Activated T-cell treated with anti-CD3 and anti-CD28 coated beads for 1 hour (primary cell): ENCODE data around the gene NR6A1.

Experiments
- DNase-seq: peaks from one replicate; pipeline ENCODE4 v3.0.0-alpha.2; 2020; ENCODE audit warnings: low read depth

Gene NR6A1

GRCh38 chr9:124688238-124688904 lies 82.7 kb downstream of the NR6A1 start:
- DNase-seq, result no peak

- DNase-seq, result no peak
Observed at GRCh38 chr9:124686918-124687317, 84.2 kb downstream of the NR6A1 start.

- DNase-seq, result no peak
Observed at GRCh38 chr9:124685217-124685616, 85.9 kb downstream of the NR6A1 start.

GRCh38 chr9:124684169-124684568 lies 86.9 kb downstream of the NR6A1 start:
- no peak for DNase-seq

GRCh38 chr9:124683043-124683442 lies 88.1 kb downstream of the NR6A1 start:
- DNase-seq, result no peak

GRCh38 chr9:124680714-124681390 lies 90.3 kb downstream of the NR6A1 start:
- no peak for DNase-seq

- no peak for DNase-seq
Observed at GRCh38 chr9:124680049-124680448, 91.1 kb downstream of the NR6A1 start.

- no peak for DNase-seq
Observed at GRCh38 chr9:124676159-124676551, 95.0 kb downstream of the NR6A1 start.

- DNase-seq, result no peak
Observed at GRCh38 chr9:124675261-124676158, 95.6 kb downstream of the NR6A1 start.

GRCh38 chr9:124674651-124675050 lies 96.5 kb downstream of the NR6A1 start:
- DNase-seq, result no peak

GRCh38 chr9:124673063-124673462 lies 98.0 kb downstream of the NR6A1 start:
- DNase-seq, result no peak

- DNase-seq, result no peak
Observed at GRCh38 chr9:124671861-124672260, 99.2 kb downstream of the NR6A1 start.

GRCh38 chr9:124666642-124667041 lies 104.5 kb downstream of the NR6A1 start:
- DNase-seq, result no peak

- DNase-seq, result no peak
Observed at GRCh38 chr9:124665391-124666058, 105.6 kb downstream of the NR6A1 start.

- no peak for DNase-seq
Observed at GRCh38 chr9:124664143-124664542, 107.0 kb downstream of the NR6A1 start.

- DNase-seq, result no peak
Observed at GRCh38 chr9:124663046-124663961, 107.8 kb downstream of the NR6A1 start.

- no peak for DNase-seq
Observed at GRCh38 chr9:124662561-124662960, 108.5 kb downstream of the NR6A1 start.

- DNase-seq, result no peak
Observed at GRCh38 chr9:124661271-124661670, 109.8 kb downstream of the NR6A1 start.

- no peak for DNase-seq
Observed at GRCh38 chr9:124660341-124660801, 110.7 kb downstream of the NR6A1 start.

GRCh38 chr9:124659099-124659659 lies 111.9 kb downstream of the NR6A1 start:
- DNase-seq, result peak; percentile 5
